GM18858 (cell line): ENCODE measurements around the gene HGFAC.

Experiments
- ATAC-seq: cut with Tn5 transposase; IDR thresholded peaks from one replicate; pipeline ENCODE4 v1.9.1; 2021; ENCODE audit not compliant: unreplicated experiment

Gene HGFAC

DNA sequence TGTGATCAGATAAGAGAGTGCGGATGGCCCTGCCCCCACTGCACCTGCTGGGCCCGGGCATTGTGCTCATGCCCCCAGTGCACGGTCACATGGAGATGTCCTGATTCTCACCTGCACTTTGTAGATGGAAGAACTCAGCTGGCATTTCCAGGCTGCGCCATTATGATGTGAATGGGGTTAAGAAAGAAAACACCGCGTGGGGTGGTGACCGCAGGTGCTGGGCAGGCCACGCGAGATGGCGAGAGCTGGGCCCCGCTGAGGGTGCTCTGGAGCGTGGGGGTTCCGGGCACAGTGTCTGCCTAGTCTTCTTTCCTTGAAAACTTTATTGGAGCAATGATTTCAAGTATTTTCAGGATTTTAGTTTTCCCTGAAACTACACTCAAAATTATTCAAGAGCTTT lies 17.8 kb upstream of the HGFAC start:
- no peak for ATAC-seq

DNA sequence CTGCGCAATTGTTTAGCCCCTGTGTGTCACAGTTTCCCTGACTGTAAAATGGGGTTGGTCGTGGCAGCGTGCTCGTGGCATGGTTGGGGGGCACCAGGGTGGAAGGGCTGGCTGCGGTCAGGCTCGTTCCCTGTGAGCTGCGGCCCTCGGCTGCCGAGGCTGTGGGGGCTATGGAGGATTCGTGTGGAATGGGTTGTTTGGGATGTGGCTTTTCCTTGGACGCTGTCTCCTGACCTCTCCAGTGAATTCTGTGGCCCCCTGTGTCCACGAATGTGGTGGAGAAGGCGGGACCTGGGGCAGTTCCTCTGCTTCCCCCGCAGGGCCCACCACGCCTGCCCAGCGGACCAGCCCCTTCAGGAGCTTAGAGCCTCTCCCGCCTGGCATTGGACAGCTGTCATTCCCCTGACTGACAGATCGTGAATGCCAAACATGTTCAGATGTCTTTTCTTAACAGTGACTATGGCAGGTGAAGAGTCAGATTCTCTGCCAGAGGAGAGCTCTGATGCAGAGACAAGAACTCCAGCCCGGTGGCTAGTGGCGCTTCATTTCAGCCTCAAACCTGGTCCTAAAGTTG lies 17.2 kb upstream of the HGFAC start:
- ATAC-seq, result no peak

DNA sequence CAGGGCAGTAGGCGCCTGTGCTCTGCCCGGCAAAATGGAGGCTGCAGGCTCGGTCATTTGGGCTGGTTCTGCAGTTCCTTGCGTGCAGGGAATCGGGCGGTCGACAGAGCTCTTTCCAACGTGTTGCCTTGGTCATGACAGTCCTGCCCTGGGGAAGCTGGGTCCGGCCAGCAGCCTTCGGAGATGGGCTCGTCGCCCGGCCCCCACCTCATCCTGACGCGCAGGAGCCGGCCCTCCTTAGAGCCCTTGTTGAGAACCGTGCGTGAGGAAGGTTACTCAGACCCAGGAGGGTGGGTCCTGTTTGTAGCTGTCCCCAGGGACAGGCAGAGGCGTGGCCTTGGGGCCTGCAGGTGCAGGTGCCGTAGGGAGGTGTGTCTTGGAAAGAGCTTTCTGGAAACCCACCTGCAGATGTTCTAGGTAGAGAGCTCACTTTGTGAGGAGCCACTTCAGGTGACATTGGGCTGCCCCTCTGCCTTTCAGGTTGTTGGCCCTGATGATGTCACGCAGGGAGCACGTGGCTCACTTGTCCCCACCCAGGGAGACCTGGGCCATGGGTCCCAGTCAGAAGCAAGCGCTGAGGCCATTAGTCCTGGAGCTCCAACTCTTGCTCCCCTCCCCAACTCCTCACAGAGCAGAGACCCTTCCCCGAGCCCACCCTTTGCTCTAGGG lies 15.2 kb upstream of the HGFAC start:
- ATAC-seq, result no peak

DNA sequence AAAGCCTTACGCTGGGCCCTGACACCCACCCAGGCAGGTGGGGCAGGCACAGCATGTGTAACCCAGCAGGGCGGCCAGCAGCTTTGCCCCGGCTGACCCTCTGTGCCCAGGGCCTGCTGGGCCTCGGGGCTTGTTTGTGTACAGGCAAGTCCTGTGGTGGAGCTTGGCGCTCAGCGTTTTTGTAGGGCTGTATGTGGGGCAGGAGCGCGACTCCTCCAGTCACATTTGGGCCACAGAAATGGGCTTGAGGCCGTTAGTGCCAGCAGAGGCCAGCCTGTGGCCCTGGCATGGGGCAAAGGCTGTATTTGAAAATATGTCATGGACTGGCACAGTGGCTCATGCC lies 14.7 kb upstream of the HGFAC start:
- no peak for ATAC-seq

DNA sequence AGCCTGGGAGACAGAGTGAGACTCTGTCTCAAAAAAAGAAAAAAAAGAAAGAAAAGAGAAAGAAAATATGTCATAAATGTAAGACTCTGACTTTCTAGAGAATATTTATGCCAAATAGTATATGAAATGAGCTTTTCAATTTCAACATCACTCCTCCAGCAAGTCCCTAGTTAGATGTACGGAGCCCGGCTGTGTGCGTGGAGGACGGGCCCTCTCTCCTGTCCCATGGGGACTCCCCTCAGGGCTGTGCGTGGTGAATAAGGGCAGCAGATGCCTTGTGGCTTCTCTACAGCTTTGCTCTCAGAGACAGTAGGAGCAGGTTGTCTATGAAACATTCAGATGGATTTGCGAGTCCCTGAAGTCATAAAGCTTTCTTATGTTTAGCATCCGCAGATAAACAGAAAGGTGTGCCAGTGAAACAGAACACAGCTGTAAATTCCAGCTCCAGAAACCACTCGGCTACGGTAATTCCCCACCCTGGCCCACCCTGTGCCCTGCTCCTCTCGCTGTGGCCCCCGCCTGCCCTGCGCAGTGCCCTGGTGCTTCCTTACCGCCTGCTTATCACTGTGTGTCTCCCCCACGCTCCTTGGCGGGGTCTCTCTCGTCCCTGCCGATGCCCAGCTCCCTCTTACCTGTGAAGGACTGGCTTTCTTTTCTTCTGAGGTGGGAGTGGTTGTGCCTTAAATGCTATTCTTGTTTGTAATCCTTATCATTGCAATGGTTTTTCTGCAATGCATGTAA lies 13.9 kb upstream of the HGFAC start:
- no peak for ATAC-seq

DNA sequence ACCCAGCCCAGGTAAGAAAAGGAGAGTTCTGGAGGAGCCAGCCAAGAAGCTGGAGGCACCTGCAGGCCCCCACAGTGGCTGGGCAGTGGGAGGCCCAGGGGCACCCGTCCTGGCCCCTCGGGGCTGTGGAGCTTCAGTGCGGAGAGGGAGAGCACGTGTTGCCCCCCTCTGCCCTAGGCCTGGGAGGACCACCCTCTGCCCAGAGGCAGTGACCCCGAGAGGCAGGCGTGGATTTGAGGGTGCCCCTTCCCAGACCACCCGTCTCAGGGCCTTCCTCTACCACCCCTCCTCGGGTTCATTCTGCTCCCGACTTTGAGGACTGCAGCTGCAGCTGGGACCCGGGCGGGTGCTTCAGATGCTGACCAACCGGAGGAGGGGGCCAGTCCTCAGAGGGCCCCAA lies 12.1 kb upstream of the HGFAC start:
- ATAC-seq, result no peak

DNA sequence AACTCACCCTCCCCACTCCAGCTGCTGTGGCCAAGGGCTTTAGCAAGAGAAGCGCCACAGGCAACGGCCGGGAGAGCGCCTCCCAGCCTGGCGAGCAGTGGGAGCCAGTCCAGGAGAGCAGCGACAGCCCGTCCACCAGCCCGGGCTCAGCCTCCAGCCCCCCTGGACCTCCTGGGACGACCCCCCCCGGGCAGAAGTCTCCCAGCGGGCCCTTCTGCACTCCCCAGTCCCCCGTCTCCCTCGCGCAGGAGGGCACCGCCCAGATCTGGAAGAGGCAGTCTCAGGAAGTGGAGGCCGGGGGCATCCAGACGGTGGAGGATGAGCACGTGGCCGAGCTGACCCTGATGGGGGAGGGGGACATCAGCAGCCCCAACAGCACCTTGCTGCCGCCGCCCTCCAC lies 11.2 kb upstream of the HGFAC start:
- ATAC-seq, result no peak

DNA sequence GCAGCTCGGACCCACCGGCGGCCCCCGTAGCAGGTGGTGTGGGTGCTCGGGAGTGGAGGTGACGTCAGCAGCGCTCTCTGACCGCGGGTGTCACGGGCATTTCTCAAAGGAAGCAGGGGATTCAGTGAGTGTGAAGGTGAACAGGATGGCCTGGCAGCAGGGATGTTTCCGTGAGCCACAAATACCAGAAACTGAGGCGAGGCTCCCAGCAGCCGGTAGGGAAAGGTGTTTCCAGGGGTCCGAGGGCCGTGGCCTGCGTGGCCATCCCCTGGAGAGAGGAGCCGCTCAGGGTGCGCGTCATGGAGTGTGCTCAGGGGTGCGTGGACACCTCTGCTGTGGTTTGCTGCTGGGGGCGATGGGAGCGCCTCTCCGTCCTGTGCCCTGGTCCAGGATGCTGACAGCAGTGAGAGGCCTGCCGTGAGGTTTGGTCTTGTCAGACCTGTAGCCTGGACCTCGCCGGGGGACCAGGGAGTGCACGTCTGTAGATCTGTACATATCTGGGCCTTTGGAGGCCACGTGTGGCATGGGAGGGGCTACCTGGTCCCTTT lies 10.2 kb upstream of the HGFAC start:
- ATAC-seq, result no peak

DNA sequence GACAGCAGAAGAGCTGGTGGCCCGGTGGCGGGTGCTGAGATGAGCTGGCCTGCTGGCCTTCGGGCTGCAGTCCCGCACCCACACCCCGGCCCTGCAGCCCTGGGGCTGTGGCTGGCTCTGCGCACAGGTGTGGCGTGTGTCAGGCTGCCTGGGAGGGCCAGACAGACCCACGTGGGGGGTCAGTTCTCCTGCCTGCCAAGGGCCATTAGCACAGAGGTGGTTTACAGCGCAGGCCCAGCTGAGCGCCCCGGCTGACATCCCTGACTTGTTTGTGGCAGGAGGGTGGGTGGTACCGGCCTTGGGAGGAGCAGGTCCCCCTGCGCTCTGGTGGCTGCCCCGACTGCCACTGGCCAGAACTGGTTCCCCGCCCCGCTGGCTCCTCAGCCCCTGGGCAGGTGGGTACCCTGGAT lies 9.4 kb upstream of the HGFAC start:
- ATAC-seq, result no peak

DNA sequence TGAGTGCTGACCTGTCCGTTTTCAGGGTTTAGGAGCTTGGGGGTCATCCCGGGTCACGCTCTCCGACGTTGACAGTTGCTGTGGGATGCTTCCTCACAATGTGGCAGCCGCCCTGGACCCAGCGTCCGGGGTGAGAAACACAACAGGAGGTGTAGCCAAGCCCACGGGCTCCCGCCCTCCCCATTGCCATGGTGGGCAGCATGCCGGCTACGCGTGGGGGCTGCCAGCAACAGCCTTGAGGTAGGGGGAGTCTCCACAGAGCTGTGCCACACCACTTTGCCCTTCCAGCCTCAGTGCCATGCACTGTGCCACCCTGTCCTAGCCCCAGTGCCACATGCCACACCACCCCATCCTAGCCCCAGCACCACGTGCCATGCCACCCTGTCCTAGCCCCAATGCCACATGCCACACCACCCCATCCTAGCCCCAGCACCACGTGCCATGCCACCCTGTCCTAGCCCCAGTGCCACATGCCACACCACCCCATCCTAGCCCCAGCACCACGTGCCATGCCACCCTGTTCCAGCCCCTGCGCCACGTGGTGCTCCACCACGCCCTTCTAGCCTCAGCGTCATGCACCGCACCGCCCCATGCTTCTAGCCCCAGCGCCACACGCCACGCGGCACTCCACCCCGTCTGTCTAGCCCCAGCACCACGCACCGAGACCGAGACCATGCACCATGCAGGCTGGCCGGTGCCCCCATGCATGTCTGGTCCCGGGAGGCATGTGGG lies 8.5 kb upstream of the HGFAC start:
- ATAC-seq, result no peak

DNA sequence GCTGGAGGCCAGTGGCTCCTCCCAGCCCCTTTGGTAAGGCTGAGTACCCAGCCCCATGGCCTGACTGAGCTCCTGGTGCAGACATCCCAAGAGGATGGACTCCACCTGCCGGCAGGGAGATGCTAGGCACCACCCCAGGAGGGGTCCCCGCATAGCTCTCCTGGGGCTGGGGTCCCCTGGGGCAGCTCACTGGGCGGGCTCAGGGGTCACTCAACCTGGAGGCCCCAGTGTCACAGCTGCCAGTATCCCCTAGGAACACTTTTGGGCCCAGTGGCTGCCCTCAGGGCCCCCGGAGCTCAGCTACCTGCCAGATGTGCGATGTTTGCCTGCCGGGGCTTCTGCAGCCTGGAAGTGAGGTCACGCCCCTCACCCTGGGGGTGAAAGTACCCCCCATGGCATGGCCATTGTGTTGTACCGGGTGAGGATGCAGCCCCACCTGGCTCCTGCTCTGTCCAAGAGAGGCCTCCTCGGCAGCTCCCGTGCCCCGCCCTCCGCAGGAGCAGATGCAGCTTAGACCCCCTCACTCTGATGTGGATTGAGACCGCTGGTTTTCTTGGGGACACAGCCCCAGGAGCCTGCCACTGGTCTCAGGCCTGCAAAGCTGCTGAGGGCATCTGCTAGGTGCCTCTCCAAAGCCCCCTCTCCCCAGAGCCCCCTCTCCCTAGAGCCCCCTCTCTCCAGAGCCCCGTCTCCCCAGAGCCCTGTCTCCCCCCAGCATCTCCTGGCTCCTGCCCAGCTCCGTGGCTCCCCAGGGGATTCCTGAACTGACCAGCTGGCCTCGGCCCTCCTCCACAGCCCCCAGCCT lies 6.7 kb upstream of the HGFAC start:
- no peak for ATAC-seq

DNA sequence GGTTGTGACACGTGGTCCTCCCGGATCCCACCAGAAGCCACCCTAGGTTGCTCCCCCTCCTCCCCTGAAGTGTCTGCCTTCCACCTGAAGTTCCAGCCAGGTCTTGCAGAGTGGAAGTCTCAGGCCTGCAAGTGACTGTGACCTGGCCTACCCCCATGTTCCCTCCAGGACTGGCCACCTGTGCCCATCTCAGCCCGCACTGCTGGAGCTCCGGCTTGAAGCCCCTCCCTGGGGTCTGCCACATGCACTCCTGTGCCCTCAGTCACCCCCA lies 6.1 kb upstream of the HGFAC start:
- no peak for ATAC-seq

DNA sequence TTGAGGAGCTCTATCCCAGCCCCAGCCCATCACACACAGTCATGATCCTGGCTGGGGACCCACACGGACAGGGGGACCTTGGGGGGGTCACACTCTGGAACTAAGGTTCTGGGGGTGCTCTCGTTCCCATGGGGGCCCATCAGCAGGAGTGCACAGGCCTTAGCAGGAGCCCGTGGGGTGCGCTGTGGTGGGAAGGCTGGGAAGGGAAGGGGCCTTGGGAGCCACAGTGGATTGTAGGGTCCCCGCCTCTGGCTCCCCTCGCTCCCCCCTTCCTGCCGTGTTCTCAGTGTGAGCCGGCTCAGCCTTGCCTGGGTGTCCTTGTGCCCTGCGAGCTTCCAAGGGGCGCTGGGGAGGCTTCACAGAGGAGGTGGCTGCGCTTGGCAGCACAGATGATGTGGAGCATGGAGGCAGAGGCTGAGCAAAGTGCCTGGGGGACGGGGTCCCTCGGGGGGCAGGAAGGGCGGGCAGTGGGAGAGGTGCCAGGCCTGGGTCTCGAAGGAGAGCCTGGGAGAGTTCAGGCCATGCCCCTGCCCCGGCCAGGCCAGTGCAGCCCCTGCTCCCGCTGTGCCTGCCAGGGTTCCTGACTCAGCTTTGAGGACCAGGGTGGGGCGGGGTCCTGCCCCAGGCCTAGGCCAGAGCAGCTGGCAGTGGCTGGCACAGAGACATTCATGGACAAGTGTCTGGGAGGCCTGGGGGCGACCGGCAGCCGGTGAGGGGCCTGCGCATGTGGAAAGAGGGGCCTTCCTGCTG lies 5.5 kb upstream of the HGFAC start:
- no peak for ATAC-seq

DNA sequence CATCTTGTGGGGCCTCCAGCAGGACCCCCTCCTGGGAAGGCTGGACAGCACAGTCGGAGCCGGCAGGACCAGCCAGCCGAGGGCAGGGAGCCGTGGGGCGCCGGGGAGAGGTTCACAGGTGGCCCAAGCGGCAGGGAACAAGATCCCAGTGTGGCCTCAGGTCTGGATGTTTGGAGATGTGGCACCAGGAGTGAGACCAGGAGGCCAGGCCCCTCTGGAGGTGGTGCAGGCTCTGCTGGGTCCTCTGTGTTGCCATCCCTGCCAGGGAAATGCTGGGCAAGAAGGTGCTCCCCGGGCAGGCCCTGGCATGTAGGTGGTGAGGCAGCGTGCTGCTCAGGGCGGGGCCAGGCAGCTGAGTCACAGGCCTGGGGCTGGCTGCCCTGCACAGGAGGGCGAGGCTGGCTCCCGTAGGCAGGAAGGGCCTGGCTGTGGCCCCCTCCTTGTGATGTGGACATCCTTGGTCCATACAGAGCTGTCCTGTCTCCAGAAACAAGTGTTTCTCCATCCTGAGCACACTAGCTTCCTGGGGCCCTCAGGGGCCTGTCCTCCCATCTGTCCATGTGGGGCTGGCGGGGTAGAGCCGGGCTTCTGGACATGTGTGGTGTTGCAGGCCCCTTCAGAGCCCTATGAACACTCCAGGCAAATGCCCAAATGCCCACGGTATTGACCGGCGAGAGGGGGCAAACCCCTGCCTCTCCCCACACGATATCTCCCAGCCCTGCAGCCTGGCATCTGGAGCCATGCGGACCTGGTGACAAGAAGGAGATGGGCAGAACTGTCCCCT lies 4.8 kb upstream of the HGFAC start:
- no peak for ATAC-seq

DNA sequence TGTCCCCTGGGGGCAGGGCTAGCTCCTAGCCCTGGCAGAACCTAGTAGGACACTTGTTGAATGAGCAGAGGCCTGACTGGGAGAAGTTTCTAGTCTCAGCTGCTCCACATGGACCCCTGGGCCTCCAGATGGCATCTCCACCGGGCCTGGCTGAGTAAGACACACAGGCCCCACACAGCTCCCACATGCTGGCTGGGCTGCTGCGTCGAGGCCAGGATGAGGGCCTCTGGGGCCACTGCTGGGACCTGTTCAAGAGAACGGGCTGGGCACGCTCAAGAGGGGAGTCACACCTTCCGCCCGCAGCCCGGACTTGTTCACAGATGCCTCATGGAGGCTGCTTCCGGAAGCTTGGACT lies 4.2 kb upstream of the HGFAC start:
- no peak for ATAC-seq

DNA sequence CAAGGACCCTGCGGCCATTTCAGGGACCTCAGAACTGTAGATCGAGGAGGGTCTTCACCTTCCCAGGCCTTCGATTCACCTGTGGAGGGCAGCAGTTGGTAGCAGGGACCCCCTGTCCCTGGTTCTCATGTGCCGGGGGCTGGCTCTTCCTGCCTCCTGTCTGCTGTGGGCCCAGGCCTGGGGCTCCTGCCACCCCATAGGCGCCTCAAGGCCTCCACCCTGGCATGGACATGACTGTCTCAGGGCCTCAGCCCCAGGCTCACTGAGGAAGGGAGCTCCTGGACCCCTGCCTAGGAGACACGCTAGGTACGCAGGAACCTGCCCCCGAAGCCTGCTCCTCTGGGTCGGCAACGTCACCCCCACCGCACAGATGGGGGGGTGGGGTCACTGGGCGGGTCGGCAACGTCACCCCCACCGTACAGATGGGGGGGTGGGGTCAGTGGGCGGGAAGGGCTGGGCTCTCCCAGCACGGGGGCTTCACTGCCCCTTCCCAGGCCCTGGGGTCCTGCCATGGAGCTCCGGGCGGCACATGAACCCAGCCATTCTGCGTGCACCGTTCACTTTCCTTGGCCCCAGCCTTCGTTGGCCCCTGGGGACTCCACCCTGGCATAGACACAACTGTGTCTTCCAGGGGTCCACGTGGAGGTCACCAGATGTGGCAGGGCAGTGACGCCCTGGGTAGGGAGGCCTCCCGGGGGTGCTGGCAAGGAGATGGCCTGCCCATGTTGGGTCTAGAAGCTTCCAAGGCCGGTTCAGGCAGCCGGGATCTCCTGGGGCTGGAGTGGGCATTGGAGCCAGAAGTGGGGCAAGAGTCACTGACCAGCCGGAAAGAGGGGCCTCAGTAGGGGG lies 3.5 kb upstream of the HGFAC start:
- ATAC-seq, result no peak

DNA sequence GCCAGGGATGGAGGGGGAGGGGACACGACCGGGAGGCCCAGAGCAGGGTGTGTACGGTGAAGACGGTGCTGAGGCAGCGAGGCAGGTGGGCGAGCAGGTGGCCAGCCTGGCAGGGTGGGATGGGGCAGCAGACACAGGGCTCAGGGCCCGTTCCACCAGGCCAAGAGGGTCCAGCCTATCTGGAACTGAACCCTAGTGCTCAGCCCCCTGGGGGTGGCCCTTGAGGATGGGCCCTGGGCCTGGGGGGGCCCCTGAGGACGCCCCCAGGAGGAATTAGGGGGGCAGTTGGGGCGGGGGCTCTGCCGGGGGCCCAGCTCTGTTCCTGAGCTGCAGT lies 3.0 kb upstream of the HGFAC start:
- no peak for ATAC-seq

DNA sequence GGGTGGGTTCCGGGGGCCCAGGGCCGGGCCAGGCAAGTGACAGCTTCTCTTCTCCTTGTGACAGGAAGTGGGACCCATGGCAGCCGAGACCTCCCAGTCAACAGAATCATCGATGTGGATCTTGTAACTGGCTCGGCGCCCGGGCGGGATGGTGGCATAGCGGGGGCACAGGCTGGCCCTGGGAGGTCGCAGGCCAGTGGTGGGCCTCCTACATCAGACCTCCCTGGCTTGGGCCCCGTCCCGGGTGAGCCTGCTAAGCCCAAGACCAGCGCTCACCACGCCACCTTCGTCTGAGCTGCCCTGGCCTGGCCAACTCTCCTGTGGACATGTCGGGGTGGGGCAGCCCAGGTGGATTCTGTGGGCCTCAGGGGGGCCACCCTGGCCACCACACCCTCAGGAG lies 2.4 kb upstream of the HGFAC start:
- no peak for ATAC-seq

DNA sequence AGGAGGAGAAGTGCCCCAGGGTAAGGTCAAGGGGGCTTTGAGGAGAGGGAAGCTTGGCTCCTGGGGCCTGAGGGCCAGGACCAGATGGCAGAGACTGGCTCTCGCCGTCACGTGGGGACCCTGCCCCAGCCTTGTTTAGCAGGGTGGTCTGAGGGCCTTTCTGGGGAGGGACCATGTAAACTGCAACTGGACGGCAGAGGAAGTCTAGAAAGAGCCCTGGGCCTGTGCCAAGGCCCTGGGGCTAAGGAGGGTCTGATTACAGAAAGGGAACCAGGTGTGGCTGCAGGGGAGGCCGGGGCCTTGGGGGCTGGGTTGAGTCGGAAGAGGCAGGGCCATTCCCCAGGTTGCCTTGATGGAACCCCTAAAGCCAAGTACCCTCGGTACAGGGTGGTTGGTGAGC lies 1.8 kb upstream of the HGFAC start:
- no peak for ATAC-seq
